Liver (tissue), 9 donors: ENCODE measurements around the gene NOTCH4. TPM values are rescaled to one million over a fixed set of nuclear protein-coding genes. Genes with fewer than 3 reads are reported as not detected.

Source experiments
- DNase-seq: peaks from one replicate; pipeline ENCODE4 v3.0.0-alpha.2; 2017; ENCODE audit warnings: low spot score
- H3K27ac ChIP-seq, 2 donors: one replicate each; pipeline ENCODE4 v1.7.0; 2013; ENCODE audit warnings: inconsistent platforms in 2 of 2, low read length in 2 of 2, control low read depth in 1 of 2, low read depth in 1 of 2, mild to moderate bottlenecking in 1 of 2
- H3K27me3 ChIP-seq, 4 donors: one replicate each; pipeline versions ENCODE4 v1.6.1 to v1.7.0; 2013; ENCODE audit warnings: low read length in 3 of 4, inconsistent platforms in 1 of 4, mild to moderate bottlenecking in 1 of 4, moderate library complexity in 1 of 4; ENCODE audit not compliant: control insufficient read depth in 4 of 4, insufficient read depth in 4 of 4
- H3K36me3 ChIP-seq, 4 donors: one replicate each; pipeline versions ENCODE4 v1.6.1 to v1.7.0; 2013; ENCODE audit warnings: low read length in 3 of 4, mild to moderate bottlenecking in 3 of 4, low read depth in 1 of 4, moderate library complexity in 1 of 4; ENCODE audit not compliant: control insufficient read depth in 4 of 4, insufficient read depth in 3 of 4
- H3K4me1 ChIP-seq, 4 donors: one replicate each; pipeline versions ENCODE4 v1.6.1 to v1.7.0; 2013; ENCODE audit warnings: low read length in 3 of 4, mild to moderate bottlenecking in 3 of 4, moderate library complexity in 1 of 4; ENCODE audit not compliant: control insufficient read depth in 4 of 4, insufficient read depth in 4 of 4
- H3K4me3 ChIP-seq, 3 donors: one replicate each; pipeline versions ENCODE4 v1.6.1 to v1.7.0; 2013; ENCODE audit warnings: low read length in 3 of 3, control low read depth in 1 of 3, low read depth in 1 of 3, mild to moderate bottlenecking in 1 of 3
- H3K9ac ChIP-seq, 2 donors: one replicate each; pipeline ENCODE4 v1.7.0; 2013; ENCODE audit warnings: low read length in 2 of 2, mild to moderate bottlenecking in 2 of 2, moderate library complexity in 2 of 2, control low read depth in 1 of 2, low read depth in 1 of 2
- H3K9me3 ChIP-seq, 4 donors: one replicate each; pipeline versions ENCODE4 v1.6.1 to v1.7.0; 2013; ENCODE audit warnings: low read length in 3 of 4; ENCODE audit not compliant: control insufficient read depth in 4 of 4
- ATF3 ChIP-seq: IDR thresholded peaks from 2 replicates; pipeline ENCODE4 v1.6.1; 2016; ENCODE audit warnings: antibody characterized with exemption
- EGR1 ChIP-seq, 2 donors: IDR thresholded peaks; 2 replicates each; pipeline ENCODE4 v1.6.1; 2016 to 2018; ENCODE audit warnings: antibody characterized with exemption in 2 of 2, low read depth in 2 of 2
- FOXA1 ChIP-seq: IDR thresholded peaks from 2 replicates; pipeline ENCODE4 v1.6.1; 2016; ENCODE audit warnings: antibody characterized with exemption
- FOXA2 ChIP-seq: IDR thresholded peaks from 2 replicates; pipeline ENCODE4 v1.6.1; 2016; ENCODE audit warnings: antibody characterized with exemption
- GABPA ChIP-seq, 2 donors: IDR thresholded peaks in 1 of 2; conservative IDR thresholded peaks in 1 of 2; 2 replicates each; pipeline ENCODE4 v1.6.1; 2016; ENCODE audit warnings: antibody characterized with exemption in 2 of 2, mild to moderate bottlenecking in 1 of 2, moderate library complexity in 1 of 2
- HNF4A ChIP-seq, 2 donors: conservative IDR thresholded peaks; 2 replicates each; pipeline ENCODE4 v1.6.1; 2016; ENCODE audit warnings: antibody characterized with exemption in 2 of 2, mild to moderate bottlenecking in 2 of 2
- HNF4G ChIP-seq: IDR thresholded peaks from 2 replicates; pipeline ENCODE4 v1.6.1; 2016; ENCODE audit warnings: antibody characterized with exemption
- JUND ChIP-seq, 2 donors: IDR thresholded peaks; 2 replicates each; pipeline ENCODE4 v1.6.1; 2016; ENCODE audit warnings: antibody characterized with exemption in 2 of 2
- MAX ChIP-seq: IDR thresholded peaks from 2 replicates; pipeline ENCODE4 v1.6.1; 2016; ENCODE audit warnings: antibody characterized with exemption
- NR2F2 ChIP-seq: IDR thresholded peaks from 2 replicates; pipeline ENCODE4 v1.6.1; 2016; ENCODE audit warnings: antibody characterized with exemption
- RAD21 ChIP-seq, 2 donors: IDR thresholded peaks; 2 replicates each; pipeline ENCODE4 v1.6.1; 2016; ENCODE audit warnings: antibody characterized with exemption in 2 of 2, mild to moderate bottlenecking in 2 of 2
- RXRA ChIP-seq, 2 donors: IDR thresholded peaks; 2 replicates each; pipeline ENCODE4 v1.6.1; 2017 to 2018; ENCODE audit warnings: antibody characterized with exemption in 2 of 2, mild to moderate bottlenecking in 1 of 2
- SP1 ChIP-seq: IDR thresholded peaks from 2 replicates; pipeline ENCODE4 v1.6.1; 2018; ENCODE audit warnings: antibody characterized with exemption, mild to moderate bottlenecking
- TAF1 ChIP-seq: conservative IDR thresholded peaks from 2 replicates; pipeline ENCODE4 v1.6.1; 2016; ENCODE audit warnings: antibody characterized with exemption, mild to moderate bottlenecking
- YY1 ChIP-seq: IDR thresholded peaks from 2 replicates; pipeline ENCODE4 v1.6.1; 2016; ENCODE audit warnings: antibody characterized with exemption, mild to moderate bottlenecking
- ZBTB33 ChIP-seq: IDR thresholded peaks from 2 replicates; pipeline ENCODE4 v1.6.1; 2016; ENCODE audit warnings: antibody characterized with exemption
- WGBS: extraction: QIAGEN DNeasy Blood & Tissue Kit; methylation state at CpG from one replicate; pipeline ENCODE4 v1.1.7; 2013; 5-methylcytosine and 5-hydroxymethylcytosine counted together
- polyA plus RNA-seq, 2 donors: library from polyadenylated mRNA; stranded (reverse) in 1 of 2; unstranded in 1 of 2; fragments of 200-250 nt in 1 of 2; fragments of >200 nt in 1 of 2; fragmentation: Nextera tagmentation in 1 of 2; extraction: Ambion mirVana in 1 of 2; gene quantifications; one replicate each; pipeline versions ENCODE4 v1.2.1 to v1.2.3, GENCODE V29; 2013 to 2015
- total RNA-seq, 2 donors: library from RNA; depleted of rRNA; stranded (reverse); fragments of >200 nt; gene quantifications; one replicate each; pipeline ENCODE4 v1.2.3, GENCODE V29; 2014
- TF ChIP-seq, protein P1 (sequence below): fragments of 150-350 bp; IDR thresholded peaks from 2 replicates; pipeline ENCODE4 v1.5.1; 2017; ENCODE audit warnings: improper control_type of control experiment, low read depth, low read length; ENCODE audit not compliant: missing input control
- TF ChIP-seq, protein P2 (sequence below): IDR thresholded peaks from 2 replicates; pipeline ENCODE4 v1.6.1; 2016; ENCODE audit warnings: antibody characterized with exemption, mild to moderate bottlenecking
- donor health status: healthy.
- donor health status: healthy.
- donor health status: healthy.
- donor health status: healthy.
- donor health status: healthy.

NOTCH4 gene
- total and polyA plus RNA-seq, 4 donors = 2.6 to 15.1 (median 8.8) TPM

GRCh38 chr6:32220021-32220420, 3.8 kb downstream of the NOTCH4 start:
- TF ChIP-seq TAF1 (no peak), RXRA (IDR thresholded peaks at IDR 0.05) (no peak), HNF4A (conservative IDR thresholded peaks at IDR 0.05) (no peak)
- TF ChIP-seq, protein P1, sequence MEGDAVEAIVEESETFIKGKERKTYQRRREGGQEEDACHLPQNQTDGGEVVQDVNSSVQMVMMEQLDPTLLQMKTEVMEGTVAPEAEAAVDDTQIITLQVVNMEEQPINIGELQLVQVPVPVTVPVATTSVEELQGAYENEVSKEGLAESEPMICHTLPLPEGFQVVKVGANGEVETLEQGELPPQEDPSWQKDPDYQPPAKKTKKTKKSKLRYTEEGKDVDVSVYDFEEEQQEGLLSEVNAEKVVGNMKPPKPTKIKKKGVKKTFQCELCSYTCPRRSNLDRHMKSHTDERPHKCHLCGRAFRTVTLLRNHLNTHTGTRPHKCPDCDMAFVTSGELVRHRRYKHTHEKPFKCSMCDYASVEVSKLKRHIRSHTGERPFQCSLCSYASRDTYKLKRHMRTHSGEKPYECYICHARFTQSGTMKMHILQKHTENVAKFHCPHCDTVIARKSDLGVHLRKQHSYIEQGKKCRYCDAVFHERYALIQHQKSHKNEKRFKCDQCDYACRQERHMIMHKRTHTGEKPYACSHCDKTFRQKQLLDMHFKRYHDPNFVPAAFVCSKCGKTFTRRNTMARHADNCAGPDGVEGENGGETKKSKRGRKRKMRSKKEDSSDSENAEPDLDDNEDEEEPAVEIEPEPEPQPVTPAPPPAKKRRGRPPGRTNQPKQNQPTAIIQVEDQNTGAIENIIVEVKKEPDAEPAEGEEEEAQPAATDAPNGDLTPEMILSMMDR = no peak
- no peaks in the 10 kb centered on the region for H3K27me3 ChIP-seq
- no peaks in the 10 kb centered on the region for H3K36me3 ChIP-seq
- H3K27ac ChIP-seq = no peak overlapping the region
- no peaks in the 10 kb centered on the region for H3K9me3 ChIP-seq
- H3K9ac ChIP-seq = no peak overlapping the region
- no peak overlapping the region for H3K4me3 ChIP-seq
- 74% methylated on average over 4 of the region's 4 CpGs for WGBS
- H3K4me1 ChIP-seq = no peaks in the 10 kb centered on the region
- DNase-seq = no peak

DNA sequence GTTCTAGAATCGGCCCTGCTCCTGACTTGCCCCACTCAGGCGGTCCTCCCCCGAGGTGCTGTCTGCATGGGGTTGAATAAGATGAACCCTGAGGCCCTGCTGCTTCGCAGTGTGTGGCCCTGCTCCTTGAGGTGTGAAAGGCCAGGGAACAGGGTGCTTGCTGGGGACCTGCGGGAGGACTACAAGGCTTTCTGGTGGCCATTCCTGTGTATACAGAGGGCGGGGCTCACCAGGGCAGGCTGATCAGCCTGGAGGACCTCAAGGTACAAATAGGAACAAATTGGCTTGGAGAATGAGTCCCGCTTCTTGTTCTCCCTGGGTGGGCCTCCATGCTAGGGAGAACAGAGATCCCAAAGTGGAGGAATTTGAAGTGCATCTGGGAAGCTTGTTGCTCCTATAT, 5.7 kb downstream of the NOTCH4 start:
- no peak for DNase-seq
- H3K4me3 ChIP-seq = no peak overlapping the region
- no peak for TF ChIP-seq FOXA1
- TF ChIP-seq, protein P2, sequence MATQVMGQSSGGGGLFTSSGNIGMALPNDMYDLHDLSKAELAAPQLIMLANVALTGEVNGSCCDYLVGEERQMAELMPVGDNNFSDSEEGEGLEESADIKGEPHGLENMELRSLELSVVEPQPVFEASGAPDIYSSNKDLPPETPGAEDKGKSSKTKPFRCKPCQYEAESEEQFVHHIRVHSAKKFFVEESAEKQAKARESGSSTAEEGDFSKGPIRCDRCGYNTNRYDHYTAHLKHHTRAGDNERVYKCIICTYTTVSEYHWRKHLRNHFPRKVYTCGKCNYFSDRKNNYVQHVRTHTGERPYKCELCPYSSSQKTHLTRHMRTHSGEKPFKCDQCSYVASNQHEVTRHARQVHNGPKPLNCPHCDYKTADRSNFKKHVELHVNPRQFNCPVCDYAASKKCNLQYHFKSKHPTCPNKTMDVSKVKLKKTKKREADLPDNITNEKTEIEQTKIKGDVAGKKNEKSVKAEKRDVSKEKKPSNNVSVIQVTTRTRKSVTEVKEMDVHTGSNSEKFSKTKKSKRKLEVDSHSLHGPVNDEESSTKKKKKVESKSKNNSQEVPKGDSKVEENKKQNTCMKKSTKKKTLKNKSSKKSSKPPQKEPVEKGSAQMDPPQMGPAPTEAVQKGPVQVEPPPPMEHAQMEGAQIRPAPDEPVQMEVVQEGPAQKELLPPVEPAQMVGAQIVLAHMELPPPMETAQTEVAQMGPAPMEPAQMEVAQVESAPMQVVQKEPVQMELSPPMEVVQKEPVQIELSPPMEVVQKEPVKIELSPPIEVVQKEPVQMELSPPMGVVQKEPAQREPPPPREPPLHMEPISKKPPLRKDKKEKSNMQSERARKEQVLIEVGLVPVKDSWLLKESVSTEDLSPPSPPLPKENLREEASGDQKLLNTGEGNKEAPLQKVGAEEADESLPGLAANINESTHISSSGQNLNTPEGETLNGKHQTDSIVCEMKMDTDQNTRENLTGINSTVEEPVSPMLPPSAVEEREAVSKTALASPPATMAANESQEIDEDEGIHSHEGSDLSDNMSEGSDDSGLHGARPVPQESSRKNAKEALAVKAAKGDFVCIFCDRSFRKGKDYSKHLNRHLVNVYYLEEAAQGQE = no peak
- no peak for TF ChIP-seq HNF4G
- TF ChIP-seq ZBTB33 = no peak
- no peak for TF ChIP-seq EGR1 (IDR thresholded peaks at IDR 0.05; ENCODE audit: low read depth in 2 of 2)
- TF ChIP-seq ATF3 = no peak
- TF ChIP-seq, protein P1 = no peak
- no peak for TF ChIP-seq NR2F2
- TF ChIP-seq JUND (IDR thresholded peaks at IDR 0.05) = no peak
- TF ChIP-seq FOXA2 = no peak
- TF ChIP-seq SP1 = no peak
- TF ChIP-seq HNF4A (conservative IDR thresholded peaks at IDR 0.05) = no peak
- no peak for TF ChIP-seq TAF1
- no peak for TF ChIP-seq RAD21 (IDR thresholded peaks at IDR 0.05)
- TF ChIP-seq RXRA (IDR thresholded peaks at IDR 0.05) = no peak
- no peak for TF ChIP-seq GABPA (IDR thresholded peaks at IDR 0.05 in 1 of 2, conservative IDR thresholded peaks at IDR 0.05 in 1 of 2)
- TF ChIP-seq YY1 = no peak
- no peak for TF ChIP-seq MAX
- H3K36me3 ChIP-seq = no peaks in the 10 kb centered on the region
- 79% methylated on average over 7 of the region's 7 CpGs for WGBS
- H3K4me1 ChIP-seq = no peaks in the 10 kb centered on the region
- no peaks in the 10 kb centered on the region for H3K27me3 ChIP-seq
- no peak overlapping the region for H3K27ac ChIP-seq
- no peaks in the 10 kb centered on the region for H3K9me3 ChIP-seq
- H3K9ac ChIP-seq = no peak overlapping the region
